Colonic mucosa (tissue), 4 donors: ENCODE results near the gene RTP5. TPM values are rescaled to one million over a fixed set of nuclear protein-coding genes. Genes with fewer than 3 reads are reported as not detected.
"Not testable (repeated sequence)": the region's sequence is repeated elsewhere in the genome, so short reads cannot be mapped to it uniquely, and the experiment has no call there.

Source experiments
- DNase-seq: peaks from one replicate; pipeline ENCODE4 v3.0.0-alpha.2; 2020
- H3K27ac ChIP-seq: fragments of 200-600 bp; one replicate; pipeline ENCODE4 v1.8.0; 2021
- H3K27me3 ChIP-seq: fragments of 200-600 bp; one replicate; pipeline ENCODE4 v1.8.0; 2021
- H3K36me3 ChIP-seq: fragments of 200-600 bp; one replicate; pipeline ENCODE4 v1.8.0; 2021
- H3K4me1 ChIP-seq: fragments of 200-600 bp; one replicate; pipeline ENCODE4 v1.8.0; 2021; ENCODE audit warnings: mild to moderate bottlenecking
- H3K4me3 ChIP-seq: fragments of 200-600 bp; one replicate; pipeline ENCODE4 v1.8.0; 2021
- H3K9ac ChIP-seq, 2 donors: one replicate each; pipeline ENCODE4 v1.7.0; 2013; ENCODE audit warnings: control low read depth in 2 of 2, low read depth in 2 of 2, low read length in 2 of 2
- H3K9me3 ChIP-seq: fragments of 200-600 bp; one replicate; pipeline ENCODE4 v1.8.0; 2021
- intact Hi-C: fragments of 100-400 bp; cut with DNase I; formaldehyde crosslinking; loops from one replicate; pipeline ENCODE4 v1.14.1; 2022
- total RNA-seq, 2 donors: library from RNA; stranded (reverse); fragmentation: NEBNext Ultra II Directional in 1 of 2; extraction: Animal tissue kit (Norgen Biotek cat#: 25700) in 1 of 2; gene quantifications; one replicate each; pipeline ENCODE4 v1.2.1, GENCODE V29; 2021
- TF ChIP-seq, protein P1 (sequence below): fragments of 200-600 bp; IDR thresholded peaks from one replicate; pipeline ENCODE4 v1.8.0; 2022; ENCODE audit warnings: antibody characterized with exemption, mild to moderate bottlenecking
- donor health status: healthy.
- donor health status: DM: no; HTN: no; CAD: no.
- donor health status: DM: no; HTN: no; CAD: no.

RTP5 gene
- total RNA-seq, 2 donors from 2014 or later = not detected

DNA sequence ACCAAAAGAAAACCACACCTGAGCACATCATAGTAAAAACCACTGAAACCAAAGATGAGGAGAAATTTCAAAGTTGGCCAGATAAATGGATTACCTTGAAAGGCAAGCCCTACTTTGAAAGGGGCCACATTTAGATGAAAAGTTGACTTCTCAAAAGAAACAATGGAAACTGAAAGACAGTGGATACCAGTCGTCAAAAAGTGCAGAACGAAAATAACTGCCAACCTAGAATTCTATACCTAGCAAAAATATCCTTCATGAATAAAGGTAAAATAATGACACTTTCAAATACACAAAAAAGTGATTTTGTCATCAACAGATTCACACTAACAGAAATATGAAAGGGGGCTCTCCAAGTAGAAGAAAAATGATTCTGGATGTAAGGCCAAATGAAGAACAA, 42.1 kb upstream of the RTP5 start:
- H3K9me3 ChIP-seq = no peaks in the 10 kb centered on the region
- no peak overlapping the region for H3K9ac ChIP-seq
- no peaks in the 10 kb centered on the region for H3K4me1 ChIP-seq
- no peak for DNase-seq
- H3K27ac ChIP-seq = no peak overlapping the region
- TF ChIP-seq, protein P1, sequence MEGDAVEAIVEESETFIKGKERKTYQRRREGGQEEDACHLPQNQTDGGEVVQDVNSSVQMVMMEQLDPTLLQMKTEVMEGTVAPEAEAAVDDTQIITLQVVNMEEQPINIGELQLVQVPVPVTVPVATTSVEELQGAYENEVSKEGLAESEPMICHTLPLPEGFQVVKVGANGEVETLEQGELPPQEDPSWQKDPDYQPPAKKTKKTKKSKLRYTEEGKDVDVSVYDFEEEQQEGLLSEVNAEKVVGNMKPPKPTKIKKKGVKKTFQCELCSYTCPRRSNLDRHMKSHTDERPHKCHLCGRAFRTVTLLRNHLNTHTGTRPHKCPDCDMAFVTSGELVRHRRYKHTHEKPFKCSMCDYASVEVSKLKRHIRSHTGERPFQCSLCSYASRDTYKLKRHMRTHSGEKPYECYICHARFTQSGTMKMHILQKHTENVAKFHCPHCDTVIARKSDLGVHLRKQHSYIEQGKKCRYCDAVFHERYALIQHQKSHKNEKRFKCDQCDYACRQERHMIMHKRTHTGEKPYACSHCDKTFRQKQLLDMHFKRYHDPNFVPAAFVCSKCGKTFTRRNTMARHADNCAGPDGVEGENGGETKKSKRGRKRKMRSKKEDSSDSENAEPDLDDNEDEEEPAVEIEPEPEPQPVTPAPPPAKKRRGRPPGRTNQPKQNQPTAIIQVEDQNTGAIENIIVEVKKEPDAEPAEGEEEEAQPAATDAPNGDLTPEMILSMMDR = no peak
- intact Hi-C loops = no loop called here
- no peak overlapping the region for H3K4me3 ChIP-seq
- H3K27me3 ChIP-seq = no peaks in the 10 kb centered on the region
- H3K36me3 ChIP-seq = no peaks in the 10 kb centered on the region

DNA sequence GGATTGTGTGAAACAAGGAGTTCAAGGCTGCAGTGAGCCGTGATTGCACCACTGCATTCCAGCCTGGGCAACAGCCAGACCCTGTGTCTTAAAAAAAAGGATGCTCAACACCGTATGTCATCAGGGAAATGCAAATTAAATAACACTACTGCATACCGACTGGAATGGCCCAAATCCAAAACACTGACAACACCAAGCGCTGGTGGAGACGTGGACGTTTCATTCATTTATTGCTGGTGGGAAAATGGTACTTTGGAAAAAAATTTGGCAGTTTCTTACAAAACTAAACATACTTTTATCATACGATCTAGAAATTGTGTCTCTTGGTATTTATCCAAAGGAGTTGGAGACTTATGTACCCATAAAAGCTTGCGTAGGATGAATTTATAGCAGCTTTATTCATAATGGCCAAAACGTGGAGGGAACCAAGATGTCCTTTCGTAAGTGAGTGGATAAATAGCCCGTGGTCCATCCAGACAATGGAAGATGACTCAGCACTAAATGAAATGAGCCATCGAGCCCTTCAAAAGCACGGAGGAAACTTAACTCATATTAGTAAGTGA, 36.3 kb upstream of the RTP5 start:
- DNase-seq = no peak
- Histone ChIP-seq H3K4me3 (no peak overlapping the region), H3K27me3 (no peaks in the 10 kb centered on the region), H3K9ac (no peak overlapping the region), H3K4me1 (no peaks in the 10 kb centered on the region), H3K9me3 (no peaks in the 10 kb centered on the region), H3K36me3 (no peaks in the 10 kb centered on the region), H3K27ac (no peak overlapping the region)
- TF ChIP-seq, protein P1 = no peak
- intact Hi-C loops = no loop called here

GRCh38 chr2:241833756-241834526, 35.6 kb upstream of the RTP5 start:
- H3K27ac ChIP-seq, H3K9ac ChIP-seq, H3K4me1 ChIP-seq, H3K9me3 ChIP-seq, DNase-seq, intact Hi-C loops, H3K4me3 ChIP-seq, H3K27me3 ChIP-seq, H3K36me3 ChIP-seq: not testable (repeated sequence)

DNA sequence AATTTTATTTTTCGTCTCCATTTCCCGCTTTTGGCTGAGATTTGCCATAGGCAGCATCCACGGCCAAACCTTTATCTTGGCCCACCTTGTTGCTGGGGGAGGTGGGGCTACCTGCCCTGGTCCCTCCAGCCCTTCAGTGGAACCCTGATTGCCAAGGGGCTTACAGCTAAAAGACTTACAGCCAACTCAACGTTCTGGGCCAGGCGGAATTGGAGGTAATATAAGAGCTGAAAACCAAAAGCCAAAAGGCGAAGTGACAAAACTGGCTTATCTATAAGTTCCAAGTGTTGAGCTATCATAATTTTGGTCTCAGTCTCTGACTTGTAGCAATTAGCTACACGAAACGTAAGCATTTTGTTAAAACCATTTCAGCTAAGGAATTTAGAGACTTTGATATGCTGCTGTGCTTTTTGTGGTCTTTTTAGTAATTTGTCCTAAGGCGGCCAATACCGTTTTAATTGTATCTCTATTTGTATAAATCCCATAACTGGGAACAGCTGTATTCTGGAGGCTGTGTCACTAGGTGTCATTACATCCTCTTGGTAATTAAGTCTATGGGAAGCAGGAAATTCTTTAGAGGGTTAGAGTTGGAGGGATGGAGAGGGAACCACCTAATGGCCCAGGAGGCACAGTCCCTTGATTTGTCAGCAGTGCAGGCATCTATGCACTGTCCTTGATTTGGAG, 34.9 kb upstream of the RTP5 start:
- no peaks in the 10 kb centered on the region for H3K9me3 ChIP-seq
- H3K27ac ChIP-seq = no peak overlapping the region
- H3K27me3 ChIP-seq = no peaks in the 10 kb centered on the region
- no peaks in the 10 kb centered on the region for H3K4me1 ChIP-seq
- H3K4me3 ChIP-seq = no peak overlapping the region
- no peaks in the 10 kb centered on the region for H3K36me3 ChIP-seq
- DNase-seq = no peak
- TF ChIP-seq, protein P1 = no peak
- no peak overlapping the region for H3K9ac ChIP-seq
- intact Hi-C loops = no loop called here

DNA sequence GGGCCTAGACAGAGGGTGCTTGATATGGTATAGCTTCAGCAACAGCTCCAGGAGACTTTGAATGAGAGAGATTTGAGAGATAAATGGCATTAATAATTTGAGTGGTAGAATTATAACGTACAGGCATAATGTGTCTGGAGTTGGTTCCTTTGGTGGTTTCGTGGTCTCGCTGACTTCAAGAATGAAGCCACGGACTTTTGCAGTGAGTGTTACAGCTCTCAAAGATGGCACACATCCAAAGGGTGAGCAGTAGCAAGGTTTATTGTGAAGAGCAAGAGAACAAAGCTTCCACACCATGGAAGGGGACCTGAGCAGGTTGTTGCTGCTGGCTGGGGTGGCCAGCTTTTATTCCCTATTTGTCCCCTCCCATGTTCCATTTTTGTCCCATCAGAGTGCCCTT, 33.9 kb upstream of the RTP5 start:
- Histone ChIP-seq H3K9ac (no peak overlapping the region), H3K4me1 (no peaks in the 10 kb centered on the region), H3K27me3 (no peaks in the 10 kb centered on the region), H3K4me3 (no peak overlapping the region), H3K9me3 (no peaks in the 10 kb centered on the region), H3K27ac (no peak overlapping the region), H3K36me3 (no peaks in the 10 kb centered on the region)
- intact Hi-C loops = no loop called here
- TF ChIP-seq, protein P1 = no peak
- no peak for DNase-seq

DNA sequence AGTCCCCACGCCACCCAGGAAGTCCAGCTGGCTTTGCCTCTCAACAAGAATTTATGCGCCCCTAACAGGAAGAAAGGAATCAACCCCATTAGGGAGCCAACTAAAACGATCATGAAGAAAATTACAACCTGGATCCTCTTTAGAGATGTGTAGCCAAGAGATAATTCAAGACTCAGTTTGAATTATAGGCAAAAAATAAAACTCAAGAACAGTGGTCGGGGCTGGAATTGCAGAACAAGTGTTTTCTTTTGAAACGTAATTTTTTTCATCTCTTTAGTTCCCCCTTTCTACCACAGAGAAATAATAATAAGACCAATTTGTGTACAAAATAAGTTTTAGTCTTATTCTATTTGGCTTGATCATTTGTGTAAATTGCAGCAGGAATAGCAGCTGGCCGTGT, 33.2 kb upstream of the RTP5 start:
- no peaks in the 10 kb centered on the region for H3K9me3 ChIP-seq
- no peak for DNase-seq
- H3K9ac ChIP-seq = no peak overlapping the region
- H3K4me1 ChIP-seq = no peaks in the 10 kb centered on the region
- no peak overlapping the region for H3K4me3 ChIP-seq
- H3K27me3 ChIP-seq = no peaks in the 10 kb centered on the region
- TF ChIP-seq, protein P1 = no peak
- no peak overlapping the region for H3K27ac ChIP-seq
- intact Hi-C loops = no loop called here
- no peaks in the 10 kb centered on the region for H3K36me3 ChIP-seq
